Measurements from ENCODE around the gene ADRA2B.

ADRA2B gene

GRCh38 chr2:96123290-96123689 is 6.9 kb upstream of the ADRA2B start:
- TF ChIP-seq SP1 (IDR thresholded peaks at IDR 0.05) (no peak), FOXM1 (IDR thresholded peaks at IDR 0.05; ENCODE audit: borderline replicate concordance) (no peak), PKNOX1 (IDR thresholded peaks at IDR 0.05) (no peak), ELF4 (IDR thresholded peaks at IDR 0.05) (no peak), FOXA1 (IDR thresholded peaks at IDR 0.05) (no peak), ZNF384 (IDR thresholded peaks at IDR 0.05) (no peak), ARNT (IDR thresholded peaks at IDR 0.05) (no peak), CTBP1 (IDR thresholded peaks at IDR 0.05; ENCODE audit: borderline replicate concordance) (no peak), NFRKB (IDR thresholded peaks at IDR 0.05) (no peak)
- CTCF ChIA-PET: interaction anchor here (1.4 kb wide), 1 partner anchor 51 kb away, joined by 3 read pairs; no protein-coding TSS in a partner anchor
- POLR2A ChIA-PET: no interaction called here
- DNase-seq (ENCODE audit: extremely low spot score): no peak

GRCh38 chr2:96122391-96122790 is 6.0 kb upstream of the ADRA2B start:
- TF ChIP-seq HDGF (IDR thresholded peaks at IDR 0.05; ENCODE audit: borderline replicate concordance): no peak
- no peak for TF ChIP-seq CTBP1 (IDR thresholded peaks at IDR 0.05; ENCODE audit: borderline replicate concordance)
- no peak for TF ChIP-seq ARNT (IDR thresholded peaks at IDR 0.05)
- TF ChIP-seq FOXM1 (IDR thresholded peaks at IDR 0.05; ENCODE audit: borderline replicate concordance): no peak
- no peak for TF ChIP-seq BHLHE40 (IDR thresholded peaks at IDR 0.05; ENCODE audit: borderline replicate concordance)
- TF ChIP-seq TARDBP (IDR thresholded peaks at IDR 0.05): no peak
- TF ChIP-seq L3MBTL2 (conservative IDR thresholded peaks at IDR 0.05): no peak
- no peak for TF ChIP-seq NFRKB (IDR thresholded peaks at IDR 0.05)
- TF ChIP-seq FOXA1 (IDR thresholded peaks at IDR 0.05): no peak
- no peak for TF ChIP-seq ELF4 (IDR thresholded peaks at IDR 0.05)
- no peak for TF ChIP-seq SP1 (IDR thresholded peaks at IDR 0.05)
- no peak for TF ChIP-seq LEF1 (IDR thresholded peaks at IDR 0.05; ENCODE audit: borderline replicate concordance)
- TF ChIP-seq FOXK2 (IDR thresholded peaks at IDR 0.05): no peak
- no peak for TF ChIP-seq ZNF384 (IDR thresholded peaks at IDR 0.05)
- ChIA-PET POLR2A (no interaction called here), CTCF (interaction anchor here (1.4 kb wide), 1 partner anchor 52 kb away, joined by 3 read pairs; no protein-coding TSS in a partner anchor)
- DNase-seq (ENCODE audit: extremely low spot score): no peak

- DNase-seq (ENCODE audit: extremely low spot score): no peak
- CTCF ChIA-PET: no interaction called here
- TF ChIP-seq PKNOX1 (IDR thresholded peaks at IDR 0.05) (no peak), LEF1 (IDR thresholded peaks at IDR 0.05; ENCODE audit: borderline replicate concordance) (no peak), SP1 (IDR thresholded peaks at IDR 0.05) (no peak), L3MBTL2 (conservative IDR thresholded peaks at IDR 0.05) (no peak), SUZ12 (IDR thresholded peaks at IDR 0.05) (no peak), BHLHE40 (IDR thresholded peaks at IDR 0.05; ENCODE audit: borderline replicate concordance) (no peak), HDGF (IDR thresholded peaks at IDR 0.05; ENCODE audit: borderline replicate concordance) (no peak), ARNT (IDR thresholded peaks at IDR 0.05) (no peak), ELF4 (IDR thresholded peaks at IDR 0.05) (no peak), FOXM1 (IDR thresholded peaks at IDR 0.05; ENCODE audit: borderline replicate concordance) (no peak), ZNF384 (IDR thresholded peaks at IDR 0.05) (no peak), FOXA1 (IDR thresholded peaks at IDR 0.05) (no peak), NFRKB (IDR thresholded peaks at IDR 0.05) (no peak)
- POLR2A ChIA-PET: no interaction called here
These were observed 5.0 kb upstream of the ADRA2B start for GRCh38 chr2:96121414-96121813.

- ChIA-PET CTCF (no interaction called here), POLR2A (no interaction called here)
- no peak for DNase-seq (ENCODE audit: extremely low spot score)
- TF ChIP-seq SP1 (IDR thresholded peaks at IDR 0.05) (no peak), HDGF (IDR thresholded peaks at IDR 0.05; ENCODE audit: borderline replicate concordance) (no peak), CTBP1 (IDR thresholded peaks at IDR 0.05; ENCODE audit: borderline replicate concordance) (no peak), TARDBP (IDR thresholded peaks at IDR 0.05) (no peak), ELF4 (IDR thresholded peaks at IDR 0.05) (no peak), LEF1 (IDR thresholded peaks at IDR 0.05; ENCODE audit: borderline replicate concordance) (no peak), ZNF384 (IDR thresholded peaks at IDR 0.05) (no peak), ARNT (IDR thresholded peaks at IDR 0.05) (no peak)
These were observed 4.6 kb upstream of the ADRA2B start for GRCh38 chr2:96120991-96121390.

- no peak for DNase-seq (ENCODE audit: extremely low spot score)
- POLR2A ChIA-PET: no interaction called here
- CTCF ChIA-PET: no interaction called here
- no peak for TF ChIP-seq SP1 (IDR thresholded peaks at IDR 0.05)
- TF ChIP-seq HDGF (IDR thresholded peaks at IDR 0.05; ENCODE audit: borderline replicate concordance): no peak
- TF ChIP-seq ELF4 (IDR thresholded peaks at IDR 0.05): no peak
- no peak for TF ChIP-seq PKNOX1 (IDR thresholded peaks at IDR 0.05)
- TF ChIP-seq NFRKB (IDR thresholded peaks at IDR 0.05): no peak
- TF ChIP-seq SUZ12 (IDR thresholded peaks at IDR 0.05): no peak
- TF ChIP-seq FOXK2 (IDR thresholded peaks at IDR 0.05): no peak
- no peak for TF ChIP-seq BHLHE40 (IDR thresholded peaks at IDR 0.05; ENCODE audit: borderline replicate concordance)
- no peak for TF ChIP-seq L3MBTL2 (conservative IDR thresholded peaks at IDR 0.05)
- TF ChIP-seq TARDBP (IDR thresholded peaks at IDR 0.05): no peak
These were observed 3.8 kb upstream of the ADRA2B start for GRCh38 chr2:96120091-96120720.

- ChIA-PET POLR2A (no interaction called here), CTCF (no interaction called here)
- DNase-seq (ENCODE audit: extremely low spot score): no peak
- no peak for TF ChIP-seq HDGF (IDR thresholded peaks at IDR 0.05; ENCODE audit: borderline replicate concordance)
- TF ChIP-seq ARNT (IDR thresholded peaks at IDR 0.05): no peak
- TF ChIP-seq NFRKB (IDR thresholded peaks at IDR 0.05): no peak
- no peak for TF ChIP-seq BHLHE40 (IDR thresholded peaks at IDR 0.05; ENCODE audit: borderline replicate concordance)
- no peak for TF ChIP-seq FOXK2 (IDR thresholded peaks at IDR 0.05)
- TF ChIP-seq FOXA1 (IDR thresholded peaks at IDR 0.05): no peak
- no peak for TF ChIP-seq CTBP1 (IDR thresholded peaks at IDR 0.05; ENCODE audit: borderline replicate concordance)
- TF ChIP-seq ZNF384 (IDR thresholded peaks at IDR 0.05): no peak
- TF ChIP-seq SUZ12 (IDR thresholded peaks at IDR 0.05): no peak
- TF ChIP-seq ELF4 (IDR thresholded peaks at IDR 0.05): no peak
- TF ChIP-seq PKNOX1 (IDR thresholded peaks at IDR 0.05): no peak
These were observed 3.0 kb upstream of the ADRA2B start for GRCh38 chr2:96119389-96119751.

Measured in HEK293T (cell line).